Fibroblast of lung (primary cell): ENCODE measurements around the gene STEAP1B. TPM values are rescaled to one million over a fixed set of nuclear protein-coding genes. Genes with fewer than 3 reads are reported as not detected.

Experiments
- DNase-seq, 2 donors: peaks; one replicate each; pipeline versions ENCODE4 v3.0.0 to v3.0.0-alpha.2; 2010; ENCODE audit warnings: low read depth in 2 of 2
- H2AFZ ChIP-seq: 2 replicates; pipeline ENCODE4 v1.5.1; 2012; ENCODE audit warnings: low read length, control low read depth, inconsistent platforms
- H3K27ac ChIP-seq: 2 replicates; pipeline ENCODE4 v1.5.1; 2011; ENCODE audit warnings: low read length, control low read depth; ENCODE audit not compliant: insufficient read depth
- H3K27me3 ChIP-seq: 2 replicates; pipeline ENCODE4 v1.5.1; 2011; ENCODE audit warnings: mild to moderate bottlenecking, low read length; ENCODE audit not compliant: control insufficient read depth, insufficient read depth
- H3K36me3 ChIP-seq: 2 replicates; pipeline ENCODE4 v1.5.1; 2011; ENCODE audit warnings: low read length; ENCODE audit not compliant: control insufficient read depth, insufficient read depth
- H3K4me1 ChIP-seq: 2 replicates; pipeline ENCODE4 v1.5.1; 2011; ENCODE audit warnings: low read length; ENCODE audit not compliant: control insufficient read depth, insufficient read depth; ENCODE audit errors: extremely low read depth
- H3K4me2 ChIP-seq: 2 replicates; pipeline ENCODE4 v1.5.1; 2011; ENCODE audit warnings: low read length, control low read depth; ENCODE audit not compliant: insufficient read depth; ENCODE audit errors: extremely low read depth
- H3K4me3 ChIP-seq, 4 experiments: fragments of 200-600 bp in 1 of 4; sonication (generic) in 1 of 4; replicated peaks in 1 of 4; 2 replicates each; pipeline ENCODE4 v1.5.1; 2011 to 2016; ENCODE audit warnings: low read length in 4 of 4, low read depth in 3 of 4, mild to moderate bottlenecking in 3 of 4, control low read depth in 2 of 4, inconsistent platforms in 1 of 4, mixed read lengths in 1 of 4; ENCODE audit not compliant: insufficient read depth in 1 of 4; ENCODE audit errors: control extremely low read depth in 1 of 4
- H3K79me2 ChIP-seq: 2 replicates; pipeline ENCODE4 v1.5.1; 2012; ENCODE audit warnings: mild to moderate bottlenecking, low read length, inconsistent platforms; ENCODE audit not compliant: control insufficient read depth, insufficient read depth
- H3K9ac ChIP-seq: 2 replicates; pipeline ENCODE4 v1.5.1; 2011; ENCODE audit warnings: mild to moderate bottlenecking, low read length, control low read depth; ENCODE audit not compliant: insufficient read depth
- H3K9me3 ChIP-seq: 2 replicates; pipeline ENCODE4 v1.5.1; 2012; ENCODE audit warnings: low read depth, low read length; ENCODE audit not compliant: control insufficient read depth, insufficient read depth
- H4K20me1 ChIP-seq: 2 replicates; pipeline ENCODE4 v1.5.1; 2011; ENCODE audit warnings: low read length; ENCODE audit not compliant: control insufficient read depth, insufficient read depth; ENCODE audit errors: extremely low read depth
- CTCF ChIP-seq, 2 donors: IDR thresholded peaks in 1 of 2; conservative IDR thresholded peaks in 1 of 2; 1 replicate in 1 of 2; 2 replicates in 1 of 2; pipeline ENCODE4 v1.5.1; 2011 to 2012; ENCODE audit warnings: low read length in 2 of 2, control low read depth in 1 of 2, inconsistent platforms in 1 of 2, low read depth in 1 of 2, mild to moderate bottlenecking in 1 of 2
- EZH2 ChIP-seq: IDR thresholded peaks from 2 replicates; pipeline ENCODE4 v1.5.1; 2012; ENCODE audit warnings: low read length, control low read depth, mild to moderate bottlenecking; ENCODE audit errors: missing control alignments
- polyA plus RNA-seq, 2 donors: library from polyadenylated mRNA; depleted of rRNA in 1 of 2; stranded (reverse) in 1 of 2; unstranded in 1 of 2; fragments of >200 nt; gene quantifications; 2 replicates each; pipeline ENCODE4 v1.2.1, GENCODE V29; 2011 to 2012; ENCODE audit warnings: missing spikeins in 1 of 2
- total RNA-seq: library from RNA; depleted of rRNA; stranded (reverse); fragments of >200 nt; gene quantifications from 2 replicates; pipeline ENCODE4 v1.2.1, GENCODE V29; 2014

The STEAP1B gene
- total and polyA plus RNA-seq, 2 donors (not counting 1 experiment from before 2014, with no cell fraction given): 11.4 to 14.7 TPM

- Histone ChIP-seq H4K20me1 (no peaks in the 10 kb centered on the region), H3K79me2 (no peaks in the 10 kb centered on the region), H3K36me3 (no peaks in the 10 kb centered on the region), H3K4me1 (no peaks in the 10 kb centered on the region), H3K4me2 (no peak overlapping the region), H3K4me3 (no peak overlapping the region), H3K27me3 (no peaks in the 10 kb centered on the region), H3K27ac (no peak overlapping the region), H3K9me3 (no peaks in the 10 kb centered on the region), H2AFZ (no peak overlapping the region), H3K9ac (no peak overlapping the region)
- DNase-seq: peak; percentile 27 to 56
- TF ChIP-seq EZH2: no peak
- TF ChIP-seq CTCF (conservative IDR thresholded peaks at IDR 0.05 in 1 of 2, IDR thresholded peaks at IDR 0.05 in 1 of 2; ENCODE audit: low read depth in 1 of 2, low read length in 2 of 2): no peak
These were observed 14.8 kb downstream of the STEAP1B start for GRCh38 chr7:22485189-22485588.

GRCh38 chr7:22482503-22482902 lies 17.5 kb downstream of the STEAP1B start:
- Histone ChIP-seq H3K4me3 (no peak overlapping the region), H4K20me1 (no peaks in the 10 kb centered on the region), H3K27ac (no peak overlapping the region), H3K9me3 (no peaks in the 10 kb centered on the region), H3K4me1 (no peaks in the 10 kb centered on the region), H3K9ac (no peak overlapping the region), H3K4me2 (no peak overlapping the region), H2AFZ (no peak overlapping the region), H3K36me3 (no peaks in the 10 kb centered on the region), H3K79me2 (no peaks in the 10 kb centered on the region), H3K27me3 (no peaks in the 10 kb centered on the region)
- no peak for DNase-seq
- no peak for TF ChIP-seq CTCF (conservative IDR thresholded peaks at IDR 0.05 in 1 of 2, IDR thresholded peaks at IDR 0.05 in 1 of 2; ENCODE audit: low read depth in 1 of 2, low read length in 2 of 2)
- no peak for TF ChIP-seq EZH2

GRCh38 chr7:22481726-22482125 lies 18.3 kb downstream of the STEAP1B start:
- no peak overlapping the region for H3K9ac ChIP-seq
- H3K4me2 ChIP-seq: no peak overlapping the region
- H3K27ac ChIP-seq: no peak overlapping the region
- no peaks in the 10 kb centered on the region for H4K20me1 ChIP-seq
- H3K27me3 ChIP-seq: no peaks in the 10 kb centered on the region
- no peak overlapping the region for H2AFZ ChIP-seq
- no peak overlapping the region for H3K4me3 ChIP-seq
- no peaks in the 10 kb centered on the region for H3K79me2 ChIP-seq
- no peaks in the 10 kb centered on the region for H3K4me1 ChIP-seq
- TF ChIP-seq EZH2 (no peak), CTCF (conservative IDR thresholded peaks at IDR 0.05 in 1 of 2, IDR thresholded peaks at IDR 0.05 in 1 of 2; ENCODE audit: low read depth in 1 of 2, low read length in 2 of 2) (no peak)
- peak in 1 of 2 donors; percentile 21 for DNase-seq
- no peaks in the 10 kb centered on the region for H3K36me3 ChIP-seq
- H3K9me3 ChIP-seq: no peaks in the 10 kb centered on the region
